Endothelial cell of umbilical vein (primary cell): ENCODE results near the gene NCEH1. TPM values are rescaled to one million over a fixed set of nuclear protein-coding genes. Genes with fewer than 3 reads are reported as not detected.

Experiments used
- BruUV-seq: library from RNA; stranded (reverse); fragments of 400-500 nt; replicated peaks from 2 replicates; lab custom pipeline; 2021; lab: Mats Ljungman, UMichigan
- CTCF ChIA-PET: fragments of 300-600, 350-600 bp; sonication (Branson Sonifier 250); formaldehyde crosslinking; loops from one replicate; lab custom pipeline; 2021; ENCODE audit warnings: antibody characterized with exemption, inconsistent platforms; lab: Charles Lee
- POLR2A ChIA-PET: fragments of 300-600, 350-600 bp; sonication (Branson Sonifier 250); formaldehyde crosslinking; loops from one replicate; lab custom pipeline; 2021; ENCODE audit warnings: antibody characterized with exemption, inconsistent platforms; lab: Charles Lee
- DNase-seq: peaks from one replicate; pipeline ENCODE4 v3.0.0-alpha.2; 2011; ENCODE audit warnings: low read depth, low spot score
- FAIRE-seq: peaks from 2 replicates; lab custom pipeline; 2011; peaks lifted over from hg19 to GRCh38; lab: Jason Lieb, UNC
- H2AFZ ChIP-seq: 2 replicates; pipeline ENCODE4 v1.6.0; 2012; ENCODE audit warnings: low read depth, low read length, control low read depth, inconsistent platforms
- H3K27ac ChIP-seq: 2 replicates; pipeline ENCODE4 v1.5.1; 2011; ENCODE audit warnings: low read depth, mild to moderate bottlenecking, control low read depth, low read length, moderate library complexity; ENCODE audit not compliant: insufficient read depth
- H3K27me3 ChIP-seq, 2 experiments: 2 replicates each; pipeline versions ENCODE4 v1.6.0 to v1.6.1; 2011; ENCODE audit warnings: low read length in 2 of 2, mixed read lengths in 1 of 2; ENCODE audit not compliant: control insufficient read depth in 2 of 2, insufficient read depth in 2 of 2
- H3K36me3 ChIP-seq, 2 experiments: 2 replicates in 1 of 2; 3 replicates in 1 of 2; pipeline ENCODE4 v1.5.1; 2011; ENCODE audit warnings: low read length in 2 of 2, mild to moderate bottlenecking in 1 of 2, moderate library complexity in 1 of 2; ENCODE audit not compliant: control insufficient read depth in 2 of 2, insufficient read depth in 2 of 2; ENCODE audit errors: extremely low read depth in 1 of 2
- H3K4me1 ChIP-seq: 3 replicates; pipeline ENCODE4 v1.5.1; 2011; ENCODE audit warnings: mild to moderate bottlenecking, low read length; ENCODE audit not compliant: control insufficient read depth, insufficient read depth; ENCODE audit errors: extremely low read depth
- H3K4me2 ChIP-seq: 2 replicates; pipeline ENCODE4 v1.6.1; 2011; ENCODE audit warnings: low read length, control low read depth, mixed read lengths; ENCODE audit not compliant: insufficient read depth
- H3K4me3 ChIP-seq, 3 experiments: fragments of 200-600 bp in 1 of 3; sonication (generic), shearing (Covaris generic) in 1 of 3; replicated peaks in 1 of 3; 2 replicates each; pipeline ENCODE4 v1.5.1; 2011 to 2016; ENCODE audit warnings: control low read depth in 3 of 3, low read length in 3 of 3, mild to moderate bottlenecking in 2 of 3, inconsistent platforms in 1 of 3, low read depth in 1 of 3, moderate library complexity in 1 of 3; ENCODE audit not compliant: insufficient read depth in 1 of 3
- H3K79me2 ChIP-seq: 2 replicates; pipeline ENCODE4 v1.6.0; 2012; ENCODE audit warnings: low read length, inconsistent platforms; ENCODE audit not compliant: control insufficient read depth, insufficient read depth
- H3K9ac ChIP-seq: replicated peaks from 2 replicates; pipeline ENCODE3; 2011; ENCODE audit warnings: low read length, control low read depth; ENCODE audit not compliant: insufficient read depth; ENCODE audit errors: extremely low read depth
- H3K9me1 ChIP-seq: replicated peaks from 3 replicates; pipeline ENCODE4 v1.6.0; 2011; ENCODE audit warnings: mild to moderate bottlenecking, low read length; ENCODE audit not compliant: control insufficient read depth, insufficient read depth; ENCODE audit errors: extremely low read depth
- H3K9me3 ChIP-seq: replicated peaks from 2 replicates; pipeline ENCODE4 v1.5.1; 2012; ENCODE audit warnings: low read length, inconsistent platforms; ENCODE audit not compliant: control insufficient read depth, insufficient read depth
- H4K20me1 ChIP-seq: replicated peaks from 2 replicates; pipeline ENCODE3; 2011; ENCODE audit warnings: mild to moderate bottlenecking, low read length; ENCODE audit not compliant: control insufficient read depth, insufficient read depth; ENCODE audit errors: extremely low read depth
- EZH2 ChIP-seq: IDR thresholded peaks from 2 replicates; pipeline ENCODE4 v1.6.1; 2012; ENCODE audit warnings: borderline replicate concordance, low read depth, mild to moderate bottlenecking, moderate library complexity, low read length, inconsistent platforms; ENCODE audit not compliant: severe bottlenecking
- FOS ChIP-seq: IDR thresholded peaks from 2 replicates; pipeline ENCODE4 v1.6.1; 2011; ENCODE audit warnings: mild to moderate bottlenecking, low read length, moderate library complexity, borderline replicate concordance; ENCODE audit not compliant: insufficient read depth
- GATA2 ChIP-seq: IDR thresholded peaks from 2 replicates; pipeline ENCODE4 v1.7.0; 2011; ENCODE audit warnings: low read depth, mild to moderate bottlenecking, moderate library complexity, mixed read lengths, low read length; ENCODE audit not compliant: insufficient read length, insufficient read depth
- JUN ChIP-seq: IDR thresholded peaks from 2 replicates; pipeline ENCODE4 v1.6.1; 2011; ENCODE audit warnings: borderline replicate concordance, low read depth; ENCODE audit not compliant: insufficient read length, insufficient read depth
- MYC ChIP-seq: IDR thresholded peaks from one replicate; pipeline ENCODE4 v1.6.1; 2011; ENCODE audit warnings: mild to moderate bottlenecking, low read depth, low read length
- POLR2A ChIP-seq: IDR thresholded peaks from 2 replicates; pipeline ENCODE4 v1.6.1; 2012; ENCODE audit warnings: low read depth, mild to moderate bottlenecking, control low read depth, low read length
- POLR2AphosphoS5 ChIP-seq: IDR thresholded peaks from 2 replicates; pipeline ENCODE4 v1.6.1; 2012; ENCODE audit warnings: low read depth, mild to moderate bottlenecking, control low read depth, low read length, moderate library complexity; ENCODE audit not compliant: insufficient read depth
- dilution Hi-C: fragments of 300-500 bp; cut with MboI; formaldehyde crosslinking; loops from one replicate; pipeline ENCODE4 v1.15.0; 2019; ENCODE audit warnings: low sequenced_read_pairs; ENCODE audit not compliant: extremely low pct_ligation_motif_present
- intact Hi-C: fragments of 100-400 bp; cut with micrococcal nuclease; formaldehyde crosslinking; loops from one replicate; pipeline ENCODE4 v1.10.0; 2022
- polyA plus RNA-seq, 4 experiments: library from polyadenylated mRNA; depleted of rRNA in 3 of 4; stranded (reverse) in 3 of 4; unstranded in 1 of 4; fragments of >200 nt; gene quantifications; 2 replicates each; pipeline versions ENCODE4 v1.2.1 to v1.2.3, GENCODE V29; 2011 to 2012; ENCODE audit warnings: missing spikeins in 1 of 4
- total RNA-seq: library from RNA; stranded (reverse); gene quantifications from 2 replicates; pipeline ENCODE4 v1.2.3, GENCODE V29; 2021
- TF ChIP-seq, protein P1 (sequence below): IDR thresholded peaks from 2 replicates; pipeline ENCODE4 v1.6.1; 2011; ENCODE audit not compliant: insufficient read depth, insufficient read length
- TF ChIP-seq, protein P2 (sequence below), 2 donors: IDR thresholded peaks; 1 replicate in 1 of 2; 2 replicates in 1 of 2; pipeline ENCODE4 v1.5.1; 2011; ENCODE audit warnings: low read length in 2 of 2, mild to moderate bottlenecking in 2 of 2, moderate library complexity in 2 of 2, control low read depth in 1 of 2, inconsistent platforms in 1 of 2, low read depth in 1 of 2; ENCODE audit not compliant: insufficient read depth in 1 of 2; ENCODE audit errors: extremely low read depth in 1 of 2

NCEH1 gene
- total and polyA plus RNA-seq, 2 donors (not counting 3 experiments of a cell fraction or from before 2014, with no cell fraction given), result 10.0 to 20.3 TPM

DNA sequence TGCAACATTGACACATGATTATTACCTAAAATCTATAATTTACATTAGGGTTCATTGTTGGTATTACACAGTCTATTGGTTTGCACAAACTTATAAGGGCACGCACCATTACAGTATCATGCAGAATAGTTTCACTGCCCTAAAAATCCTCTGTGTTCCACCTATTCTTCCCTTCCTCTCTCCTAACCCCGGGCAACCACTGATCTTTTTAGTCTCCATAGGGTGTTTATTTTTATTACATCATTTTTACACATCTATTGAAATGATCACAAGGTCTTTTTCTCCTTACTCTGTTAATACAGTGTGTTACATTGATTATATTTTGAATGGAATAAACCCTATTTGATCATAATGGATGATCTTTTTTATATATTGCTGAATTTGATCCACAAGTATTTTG lies 24.1 kb upstream of the NCEH1 start:
- Histone ChIP-seq H3K9me3 (no peaks in the 10 kb centered on the region), H2AFZ (no peak overlapping the region), H3K4me3 (no peak overlapping the region), H3K79me2 (no peaks in the 10 kb centered on the region), H4K20me1 (no peaks in the 10 kb centered on the region), H3K9ac (no peak overlapping the region), H3K4me1 (no peaks in the 10 kb centered on the region), H3K27me3 (no peaks in the 10 kb centered on the region), H3K36me3 (no peaks in the 10 kb centered on the region), H3K9me1 (no peaks in the 10 kb centered on the region), H3K4me2 (no peak overlapping the region), H3K27ac (no peak overlapping the region)
- TF ChIP-seq FOS, result no peak
- TF ChIP-seq, protein P1, sequence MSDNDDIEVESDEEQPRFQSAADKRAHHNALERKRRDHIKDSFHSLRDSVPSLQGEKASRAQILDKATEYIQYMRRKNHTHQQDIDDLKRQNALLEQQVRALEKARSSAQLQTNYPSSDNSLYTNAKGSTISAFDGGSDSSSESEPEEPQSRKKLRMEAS, result no peak
- TF ChIP-seq, protein P2, sequence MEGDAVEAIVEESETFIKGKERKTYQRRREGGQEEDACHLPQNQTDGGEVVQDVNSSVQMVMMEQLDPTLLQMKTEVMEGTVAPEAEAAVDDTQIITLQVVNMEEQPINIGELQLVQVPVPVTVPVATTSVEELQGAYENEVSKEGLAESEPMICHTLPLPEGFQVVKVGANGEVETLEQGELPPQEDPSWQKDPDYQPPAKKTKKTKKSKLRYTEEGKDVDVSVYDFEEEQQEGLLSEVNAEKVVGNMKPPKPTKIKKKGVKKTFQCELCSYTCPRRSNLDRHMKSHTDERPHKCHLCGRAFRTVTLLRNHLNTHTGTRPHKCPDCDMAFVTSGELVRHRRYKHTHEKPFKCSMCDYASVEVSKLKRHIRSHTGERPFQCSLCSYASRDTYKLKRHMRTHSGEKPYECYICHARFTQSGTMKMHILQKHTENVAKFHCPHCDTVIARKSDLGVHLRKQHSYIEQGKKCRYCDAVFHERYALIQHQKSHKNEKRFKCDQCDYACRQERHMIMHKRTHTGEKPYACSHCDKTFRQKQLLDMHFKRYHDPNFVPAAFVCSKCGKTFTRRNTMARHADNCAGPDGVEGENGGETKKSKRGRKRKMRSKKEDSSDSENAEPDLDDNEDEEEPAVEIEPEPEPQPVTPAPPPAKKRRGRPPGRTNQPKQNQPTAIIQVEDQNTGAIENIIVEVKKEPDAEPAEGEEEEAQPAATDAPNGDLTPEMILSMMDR (IDR thresholded peaks at IDR 0.05; ENCODE audit: extremely low read depth in 1 of 2, insufficient read depth in 1 of 2, low read depth in 1 of 2, low read length in 2 of 2), result no peak
- TF ChIP-seq GATA2, result no peak
- no peak for TF ChIP-seq JUN
- no peak for TF ChIP-seq MYC
- TF ChIP-seq EZH2, result no peak
- TF ChIP-seq POLR2AphosphoS5, result no peak
- TF ChIP-seq POLR2A, result no peak
- BruUV-seq, result no TSS peak
- no peak for DNase-seq
- POLR2A ChIA-PET, result no interaction called here
- no peak for FAIRE-seq
- dilution Hi-C loops, result no loop called here
- CTCF ChIA-PET, result no interaction called here
- intact Hi-C loops, result no loop called here
